Measurements from ENCODE around the gene SECTM1. TPM values are rescaled to one million over a fixed set of nuclear protein-coding genes. Genes with fewer than 3 reads are reported as not detected.

SECTM1 gene
- total and polyA plus RNA-seq, 9 of the 15 experiments (the other 6 are each of a cell fraction or from before 2014, with no cell fraction given): 0.11 to 0.46 (median 0.18) TPM; not detected in 6

DNA sequence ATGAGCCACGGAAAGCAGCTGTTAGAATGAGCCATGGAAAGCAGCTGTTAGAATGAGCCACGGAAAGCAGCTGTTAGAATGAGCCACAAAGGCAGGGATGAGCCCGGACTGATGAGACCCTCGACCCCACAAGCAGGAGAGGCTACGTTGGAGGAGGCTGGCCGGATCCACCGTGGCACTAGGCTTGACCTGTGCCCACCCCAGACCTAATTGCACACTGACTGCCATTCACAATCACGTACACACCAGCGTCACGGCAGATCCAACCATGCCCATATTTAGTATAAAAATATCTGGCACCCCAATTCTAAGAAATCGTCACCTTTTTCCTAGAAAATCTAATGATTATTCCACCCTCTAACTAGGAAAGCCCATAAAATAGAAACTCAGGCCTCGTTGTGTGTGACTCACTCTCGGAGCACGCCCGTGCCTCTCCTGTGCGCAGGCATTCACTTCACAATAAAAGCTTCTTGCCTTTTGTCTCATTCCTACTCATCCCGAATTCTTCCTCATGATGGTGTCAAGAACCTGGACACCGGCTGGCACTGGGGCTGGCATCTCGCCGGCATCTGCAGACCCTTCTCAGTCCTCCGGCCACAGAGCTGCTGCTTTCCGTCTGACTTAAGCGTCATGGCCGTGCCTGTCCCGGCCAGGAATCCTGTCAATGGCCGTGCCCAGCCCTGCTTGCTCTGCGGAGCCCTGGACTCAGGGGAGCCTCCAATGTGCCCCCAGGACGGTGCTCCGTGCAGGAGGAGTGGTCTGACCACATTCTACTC, 5.5 kb upstream of the SECTM1 start (continued):
- no peak for TF ChIP-seq RERE (CRISPR knock-in tag; IDR thresholded peaks at IDR 0.05; ENCODE audit: borderline replicate concordance)
- TF ChIP-seq PCBP1 (IDR thresholded peaks at IDR 0.05; ENCODE audit: low read depth, low read length, poor library complexity, severe bottlenecking): no peak
- 0 out of 2 replicates have a peak, but pooled peaks have one; percentile 35 for TF ChIP-seq ZNF41 (CRISPR knock-in tag; conservative IDR thresholded peaks at IDR 0.05)
- TF ChIP-seq TAF7 (tag; IDR thresholded peaks at IDR 0.05): no peak
- TF ChIP-seq ZFPM2 (CRISPR knock-in tag; IDR thresholded peaks at IDR 0.05): no peak
- no peak for TF ChIP-seq HNRNPK (IDR thresholded peaks at IDR 0.05; ENCODE audit: low read depth, low read length, poor library complexity, severe bottlenecking)
- TF ChIP-seq, protein P1, sequence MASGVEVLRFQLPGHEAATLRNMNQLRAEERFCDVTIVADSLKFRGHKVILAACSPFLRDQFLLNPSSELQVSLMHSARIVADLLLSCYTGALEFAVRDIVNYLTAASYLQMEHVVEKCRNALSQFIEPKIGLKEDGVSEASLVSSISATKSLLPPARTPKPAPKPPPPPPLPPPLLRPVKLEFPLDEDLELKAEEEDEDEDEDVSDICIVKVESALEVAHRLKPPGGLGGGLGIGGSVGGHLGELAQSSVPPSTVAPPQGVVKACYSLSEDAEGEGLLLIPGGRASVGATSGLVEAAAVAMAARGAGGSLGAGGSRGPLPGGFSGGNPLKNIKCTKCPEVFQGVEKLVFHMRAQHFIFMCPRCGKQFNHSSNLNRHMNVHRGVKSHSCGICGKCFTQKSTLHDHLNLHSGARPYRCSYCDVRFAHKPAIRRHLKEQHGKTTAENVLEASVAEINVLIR (CRISPR knock-in tag; IDR thresholded peaks at IDR 0.05): no peak
- TF ChIP-seq ZNF518B (CRISPR knock-in tag; IDR thresholded peaks at IDR 0.05): no peak
- no peak for TF ChIP-seq TARDBP (IDR thresholded peaks at IDR 0.05)
- TF ChIP-seq HCFC1 (IDR thresholded peaks at IDR 0.05; ENCODE audit: low read depth, low read length): no peak
- TF ChIP-seq TEAD4 (IDR thresholded peaks at IDR 0.05; ENCODE audit: low read length): peak; percentile 63
- no peak for TF ChIP-seq TEAD4 (CRISPR knock-in tag; IDR thresholded peaks at IDR 0.05; ENCODE audit: borderline replicate concordance)
- no peak for TF ChIP-seq MLX (CRISPR knock-in tag; conservative IDR thresholded peaks at IDR 0.05)
- TF ChIP-seq ZNF76 (CRISPR knock-in tag; IDR thresholded peaks at IDR 0.05; ENCODE audit: borderline replicate concordance): no peak
- TF ChIP-seq RFX7 (CRISPR knock-in tag; IDR thresholded peaks at IDR 0.05): no peak
- peak; percentile 82 for TF ChIP-seq STAT5A (IDR thresholded peaks at IDR 0.05; ENCODE audit: borderline replicate concordance, low read length)
- TF ChIP-seq PHF8 (IDR thresholded peaks at IDR 0.05; ENCODE audit: borderline replicate concordance, low read length): 0 out of 2 replicates have a peak, but pooled peaks have one; percentile 16
